GM18868 (cell line): ENCODE measurements around the gene BIK.
"Not testable (repeated sequence)": the region's sequence is repeated elsewhere in the genome, so short reads cannot be mapped to it uniquely, and the experiment has no call there.

Experiments
- ATAC-seq: cut with Tn5 transposase; IDR thresholded peaks from one replicate; pipeline ENCODE4 v1.9.1; 2021; ENCODE audit warnings: mild to moderate bottlenecking, moderate library complexity; ENCODE audit not compliant: unreplicated experiment

Gene BIK

GRCh38 chr22:43134553-43134952, 24.0 kb downstream of the BIK start:
- no peak for ATAC-seq

- no peak for ATAC-seq
These were observed 25.0 kb downstream of the BIK start for GRCh38 chr22:43135565-43135964.

GRCh38 chr22:43136255-43136654, 25.7 kb downstream of the BIK start:
- ATAC-seq = no peak

- no peak for ATAC-seq
These were observed 26.3 kb downstream of the BIK start for GRCh38 chr22:43136801-43137200.

- peak; percentile 78 for ATAC-seq
These were observed 32.5 kb downstream of the BIK start, which contains the start of gene MCAT for GRCh38 chr22:43142880-43143562. MCAT (minus strand) TSS chr22:43143398; CDS start chr22:43143348, 50 bp downstream.

- no peak for ATAC-seq
These were observed 34.4 kb downstream of the BIK start for GRCh38 chr22:43144949-43145348.

- ATAC-seq = not testable (repeated sequence)
These were observed 34.8 kb downstream of the BIK start for GRCh38 chr22:43145371-43145770.

GRCh38 chr22:43146332-43146731, 35.8 kb downstream of the BIK start:
- not testable (repeated sequence) for ATAC-seq

GRCh38 chr22:43147821-43148220, 37.3 kb downstream of the BIK start:
- ATAC-seq = no peak

GRCh38 chr22:43148581-43148980, 38.0 kb downstream of the BIK start:
- no peak for ATAC-seq

GRCh38 chr22:43150731-43151206, 40.2 kb downstream of the BIK start:
- no peak for ATAC-seq

- ATAC-seq = no peak
These were observed 40.9 kb downstream of the BIK start, which contains the start of gene TSPO for GRCh38 chr22:43151251-43152002. TSPO (plus strand) TSS chr22:43151559; CDS start chr22:43159239, 7,680 bp downstream.

- ATAC-seq = no peak
These were observed 41.4 kb downstream of the BIK start for GRCh38 chr22:43152003-43152356.

GRCh38 chr22:43152357-43153071, 42.0 kb downstream of the BIK start:
- peak; percentile 40 for ATAC-seq

- ATAC-seq = no peak
These were observed 43.3 kb downstream of the BIK start for GRCh38 chr22:43153899-43154298.

GRCh38 chr22:43154887-43155536, 44.5 kb downstream of the BIK start:
- no peak for ATAC-seq

GRCh38 chr22:43155789-43156188, 45.2 kb downstream of the BIK start:
- ATAC-seq = no peak

GRCh38 chr22:43156413-43156812, 45.9 kb downstream of the BIK start:
- ATAC-seq = no peak

- no peak for ATAC-seq
These were observed 47.5 kb downstream of the BIK start for GRCh38 chr22:43157874-43158546.

GRCh38 chr22:43158778-43159483, 48.4 kb downstream of the BIK start:
- no peak for ATAC-seq
